Heart left ventricle (tissue), 16 donors: Measurements from ENCODE around the gene CD80. TPM values are rescaled to one million over a fixed set of nuclear protein-coding genes. Genes with fewer than 3 reads are reported as not detected.

Experiments
- ATAC-seq, 4 donors: fragments of 200-7000 bp; cut with Tn5 transposase; one replicate each; pipeline ENCODE4 v1.9.1; 2020 to 2022; ENCODE audit warnings: moderate library complexity in 4 of 4, mild to moderate bottlenecking in 3 of 4, moderate number of reproducible peaks in 1 of 4
- DNase-seq, 5 donors: peaks; one replicate each; pipeline ENCODE4 v3.0.0-alpha.2; 2020
- H3K27ac ChIP-seq, 12 donors: fragments of 200-600 bp; sonication (generic) in 4 of 12; one replicate each; pipeline versions ENCODE4 v1.5.0 to v1.8.0; 2016 to 2022; ENCODE audit warnings: mild to moderate bottlenecking in 2 of 12
- H3K27me3 ChIP-seq, 9 donors: fragments of 200-600 bp; sonication (generic) in 2 of 9; one replicate each; pipeline versions ENCODE4 v1.5.1 to v1.8.0; 2016 to 2022; ENCODE audit warnings: mild to moderate bottlenecking in 3 of 9
- H3K36me3 ChIP-seq, 9 donors: fragments of 200-600 bp; sonication (generic) in 2 of 9; one replicate each; pipeline versions ENCODE4 v1.5.0 to v1.8.0; 2018 to 2022; ENCODE audit warnings: mild to moderate bottlenecking in 2 of 9
- H3K4me1 ChIP-seq, 12 donors: fragments of 200-600 bp; sonication (generic) in 4 of 12; one replicate each; pipeline versions ENCODE4 v1.5.0 to v1.8.0; 2016 to 2022; ENCODE audit warnings: mild to moderate bottlenecking in 3 of 12
- H3K4me3 ChIP-seq, 12 donors: fragments of 200-600 bp; sonication (generic) in 4 of 12; one replicate each; pipeline versions ENCODE4 v1.5.0 to v1.8.0; 2017 to 2022; ENCODE audit warnings: mild to moderate bottlenecking in 9 of 12, moderate library complexity in 4 of 12
- H3K9me3 ChIP-seq, 12 donors: fragments of 200-600 bp; sonication (generic) in 4 of 12; one replicate each; pipeline versions ENCODE4 v1.5.0 to v1.8.0; 2016 to 2022; ENCODE audit warnings: mild to moderate bottlenecking in 1 of 12
- POLR2A ChIP-seq, 2 donors: fragments of 450-650 bp; IDR thresholded peaks; one replicate each; pipeline ENCODE4 v1.6.1; 2017; ENCODE audit warnings: antibody characterized with exemption in 2 of 2, mild to moderate bottlenecking in 2 of 2, moderate library complexity in 2 of 2
- WGBS, 4 donors: extraction: QIAGEN DNeasy Blood & Tissue Kit in 2 of 4; methylation state at CpG; one replicate each; pipeline versions ENCODE4 v1.1.5 to v1.1.7; 2013 to 2018; 5-methylcytosine and 5-hydroxymethylcytosine counted together
- intact Hi-C, 10 donors: fragments of 100-400 bp; cut with DNase I; formaldehyde crosslinking; loops; one replicate each; pipeline versions ENCODE4 v1.11.1 to v1.14.2; 2022
- polyA plus RNA-seq, 2 donors: library from polyadenylated mRNA; stranded (reverse); fragments of 200-250 nt; gene quantifications; one replicate each; pipeline ENCODE4 v1.2.3, GENCODE V29; 2013
- total RNA-seq, 9 donors: library from RNA; depleted of rRNA in 2 of 9; stranded (reverse); fragments of >200 nt in 2 of 9; fragmentation: NEBNext Ultra II Directional in 3 of 9; extraction: Animal tissue kit (Norgen Biotek cat#: 25700) in 3 of 9; gene quantifications; one replicate each; pipeline versions ENCODE4 v1.1.0 to v1.2.4, GENCODE V29; 2016 to 2023
- TF ChIP-seq, protein P1 (sequence below), 12 donors: fragments of 200-600 bp; sonication (generic) in 4 of 12; IDR thresholded peaks; one replicate each; pipeline versions ENCODE4 v1.5.0 to v1.8.0; 2018 to 2022; ENCODE audit warnings: antibody characterized with exemption in 12 of 12, mild to moderate bottlenecking in 5 of 12
- donor health status: ischemic (EF 13 %, LVEDD 7.1; RV severe dilation, severe dysfunction).
- donor health status: healthy with polysubstance abuse.
- donor health status: DM: no; HTN: yes; CAD: no.
- donor health status: DM: no; HTN: no; CAD: no.
- donor health status: ischemic (EF 25% LVEDD 6.9; RV normal size, moderate dysfunction).
- donor health status: ischemic (EF 25% LVEDD 5.7; RV mildly dilated, moderate dysfunction).
- donor health status: healthy.
- donor health status: DM: yes; HTN: yes; CAD: no.
- donor health status: ischemic (EF 35%, LVEDD 5.7; RV mildly dilated, moderate dysfunction).
- donor health status: nonischemic (EF 11% LVEDD 7.7; RV severe dilation, severe dysfunction).
- donor health status: DM: yes; HTN: yes; CAD: no.
- donor health status: PGD.
- donor health status: ischemic (EF 29% LVEDD 5.4; RV normal size, mild dysfunction).
- donor health status: nonischemic (EF 23%, LVEDD 6.1; RV moderate dilation, normal function).

CD80 gene
- total and polyA plus RNA-seq, 11 donors: 0.12 to 4.4 (median 0.37) TPM; not detected in 3

- DNase-seq (no peak), ATAC-seq (no peak)
- 86 to 97% (median 88%) methylated on average over 5 of the region's 5 CpGs for WGBS, 4 donors
- TF ChIP-seq POLR2A (IDR thresholded peaks at IDR 0.05): no peak
- TF ChIP-seq, protein P1, sequence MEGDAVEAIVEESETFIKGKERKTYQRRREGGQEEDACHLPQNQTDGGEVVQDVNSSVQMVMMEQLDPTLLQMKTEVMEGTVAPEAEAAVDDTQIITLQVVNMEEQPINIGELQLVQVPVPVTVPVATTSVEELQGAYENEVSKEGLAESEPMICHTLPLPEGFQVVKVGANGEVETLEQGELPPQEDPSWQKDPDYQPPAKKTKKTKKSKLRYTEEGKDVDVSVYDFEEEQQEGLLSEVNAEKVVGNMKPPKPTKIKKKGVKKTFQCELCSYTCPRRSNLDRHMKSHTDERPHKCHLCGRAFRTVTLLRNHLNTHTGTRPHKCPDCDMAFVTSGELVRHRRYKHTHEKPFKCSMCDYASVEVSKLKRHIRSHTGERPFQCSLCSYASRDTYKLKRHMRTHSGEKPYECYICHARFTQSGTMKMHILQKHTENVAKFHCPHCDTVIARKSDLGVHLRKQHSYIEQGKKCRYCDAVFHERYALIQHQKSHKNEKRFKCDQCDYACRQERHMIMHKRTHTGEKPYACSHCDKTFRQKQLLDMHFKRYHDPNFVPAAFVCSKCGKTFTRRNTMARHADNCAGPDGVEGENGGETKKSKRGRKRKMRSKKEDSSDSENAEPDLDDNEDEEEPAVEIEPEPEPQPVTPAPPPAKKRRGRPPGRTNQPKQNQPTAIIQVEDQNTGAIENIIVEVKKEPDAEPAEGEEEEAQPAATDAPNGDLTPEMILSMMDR (IDR thresholded peaks at IDR 0.05): no peak
- Histone ChIP-seq H3K9me3 (no peaks in the 10 kb centered on the region), H3K4me1 (peaks cover 3 to 45% (median 35%) of the 10 kb centered on the region in 12 donors), H3K27ac (no peak overlapping the region), H3K36me3 (peaks cover 0 to 9% (median 0%) of the 10 kb centered on the region in 9 donors), H3K4me3 (no peak overlapping the region), H3K27me3 (no peaks in the 10 kb centered on the region)
- intact Hi-C loops: loop anchor here in 2 of 10 donors (2.0 kb wide), 1 partner anchor 13 kb away; no protein-coding TSS in a partner anchor
Measured at GRCh38 chr3:119594066-119594465, 34.7 kb upstream of the CD80 start.

DNA sequence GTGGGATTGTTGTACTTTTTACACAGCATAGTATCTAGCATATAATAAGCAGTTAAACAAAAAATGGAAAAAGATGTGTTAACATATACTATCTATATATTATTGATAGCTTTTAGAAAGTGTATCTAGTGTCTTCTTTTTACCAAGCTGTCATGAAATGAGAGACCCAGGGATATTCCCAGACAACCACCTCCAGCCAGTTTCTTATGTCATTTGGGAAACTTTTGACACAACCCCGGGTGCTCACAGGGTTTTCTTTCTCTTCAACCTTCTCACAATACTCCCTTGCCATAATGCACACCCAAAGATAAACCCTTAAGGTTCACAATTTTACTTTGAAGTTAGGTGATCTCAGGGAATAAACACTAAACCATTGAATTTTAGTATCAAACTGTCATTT is 33.4 kb upstream of the CD80 start:
- Histone ChIP-seq H3K27ac (no peak overlapping the region), H3K4me1 (peaks cover 0 to 48% (median 24%) of the 10 kb centered on the region in 12 donors), H3K27me3 (no peaks in the 10 kb centered on the region), H3K9me3 (no peaks in the 10 kb centered on the region), H3K36me3 (peaks cover 0 to 20% (median 0%) of the 10 kb centered on the region in 9 donors), H3K4me3 (no peak overlapping the region)
- TF ChIP-seq POLR2A (IDR thresholded peaks at IDR 0.05): no peak
- TF ChIP-seq, protein P1 (IDR thresholded peaks at IDR 0.05): no peak
- ATAC-seq (no peak), DNase-seq (no peak)
- 69 to 83% (median 74%) methylated on average over 1 of the region's 1 CpG for WGBS, 4 donors
- intact Hi-C loops: no loop called here

DNA sequence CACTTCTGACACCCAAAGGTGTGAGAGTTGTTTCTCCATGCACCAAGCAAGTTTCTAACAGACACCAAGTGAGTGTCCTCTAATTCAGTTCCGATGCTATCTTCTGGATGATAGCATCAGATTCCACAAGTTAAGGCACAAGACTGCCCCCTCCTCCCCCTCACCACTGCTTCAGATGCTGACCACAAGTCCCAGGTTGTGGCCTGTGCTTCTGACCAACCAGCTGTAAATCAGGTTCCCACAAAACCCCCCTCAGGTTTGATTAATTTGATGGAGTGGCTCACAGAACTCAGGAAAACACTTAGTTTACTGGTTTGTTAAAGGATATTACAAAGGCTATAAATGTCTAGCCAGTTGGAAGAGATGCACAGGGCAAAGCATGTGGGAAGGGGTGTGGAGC is 31.3 kb upstream of the CD80 start:
- intact Hi-C loops: no loop called here
- Histone ChIP-seq H3K9me3 (no peaks in the 10 kb centered on the region), H3K27me3 (no peaks in the 10 kb centered on the region), H3K36me3 (peaks cover 0 to 42% (median 9%) of the 10 kb centered on the region in 9 donors), H3K4me3 (no peak overlapping the region), H3K4me1 (peaks cover 0 to 48% (median 6%) of the 10 kb centered on the region in 12 donors), H3K27ac (no peak overlapping the region)
- DNase-seq (no peak), ATAC-seq (no peak)
- 93 to 97% (median 95%) methylated on average over 1 of the region's 1 CpG for WGBS, 4 donors
- TF ChIP-seq POLR2A (IDR thresholded peaks at IDR 0.05): no peak
- TF ChIP-seq, protein P1 (IDR thresholded peaks at IDR 0.05): no peak

GRCh38 chr3:119589102-119589773 is 29.8 kb upstream of the CD80 start:
- H3K27me3 ChIP-seq: no peaks in the 10 kb centered on the region
- 74 to 77% (median 75%) methylated on average over 6 of the region's 6 CpGs for WGBS, 4 donors
- DNase-seq: no peak
- intact Hi-C loops: no loop called here
- H3K27ac ChIP-seq: peak overlapping the region in 1 of 12 donors; percentile 86
- TF ChIP-seq, protein P1 (IDR thresholded peaks at IDR 0.05): no peak
- TF ChIP-seq POLR2A (IDR thresholded peaks at IDR 0.05): no peak
- peaks cover 0 to 42% (median 9%) of the 10 kb centered on the region in 9 donors for H3K36me3 ChIP-seq
- peaks cover 0 to 51% (median 0%) of the 10 kb centered on the region in 12 donors for H3K4me1 ChIP-seq
- H3K4me3 ChIP-seq: no peak overlapping the region
- H3K9me3 ChIP-seq: no peaks in the 10 kb centered on the region
- peak in 3 of 4 donors; percentile 21 to 61 (median 40) for ATAC-seq
